GM12891 (cell line): ENCODE data around the gene FAM9B.

ENCODE experiments used
- POLR2A ChIP-seq: IDR thresholded peaks from 2 replicates; pipeline ENCODE4 v1.6.1; 2011; ENCODE audit warnings: low read depth, low read length, control low read depth
- SPI1 ChIP-seq: IDR thresholded peaks from 2 replicates; pipeline ENCODE4 v1.6.1; 2011; ENCODE audit warnings: low read depth, low read length, control low read depth

DNA sequence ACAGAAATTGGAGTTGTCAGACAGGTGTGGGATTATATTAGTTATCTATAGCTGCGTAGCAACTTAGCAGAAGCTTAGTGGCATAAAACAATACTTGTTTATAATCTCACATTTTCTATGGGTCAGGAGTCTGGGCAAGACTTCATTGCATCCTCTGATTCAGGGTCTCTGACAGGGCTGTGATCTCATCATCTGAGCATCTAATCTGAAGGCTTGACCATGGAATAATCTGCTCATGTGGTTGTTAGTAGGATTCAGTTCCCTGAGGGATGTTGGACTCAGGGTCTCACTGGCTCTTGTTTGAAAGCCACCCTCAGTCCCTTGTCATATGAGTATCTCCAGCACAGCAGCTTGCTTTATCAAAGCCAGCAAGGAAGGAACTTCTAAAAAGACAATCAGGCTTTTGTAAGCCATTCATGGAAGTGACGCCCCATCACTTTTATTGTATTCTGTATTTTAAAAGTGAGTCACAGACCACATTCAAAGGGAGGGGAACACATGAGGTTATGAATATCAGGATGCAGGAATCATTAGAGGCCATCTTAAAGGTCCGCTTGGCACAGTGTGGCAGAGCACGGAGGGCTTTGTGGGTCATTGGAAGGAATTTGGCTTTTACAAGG is 37.2 kb upstream of the FAM9B start:
- TF ChIP-seq POLR2A (no peak), SPI1 (no peak)
